ENCODE data around the gene CACNA1S.
A peak's percentile ranks its signal among the peaks of the same experiment; 100 is the strongest.

The CACNA1S gene

GRCh38 chr1:201114245-201115131 lies 2.3 kb upstream of the CACNA1S start:
- DNase-seq: peak; percentile 96

GRCh38 chr1:201113451-201114244 lies 1.4 kb upstream of the CACNA1S start:
- DNase-seq: no peak

GRCh38 chr1:201112926-201113325 lies 700 bp upstream of the CACNA1S start:
- no peak for DNase-seq

GRCh38 chr1:201111672-201112071 lies 554 bp downstream of the CACNA1S start:
- DNase-seq: no peak

GRCh38 chr1:201111156-201111555 lies 1.1 kb downstream of the CACNA1S start:
- DNase-seq: no peak

- no peak for DNase-seq
Measured at GRCh38 chr1:201110616-201111015, 1.6 kb downstream of the CACNA1S start.

GRCh38 chr1:201110138-201110537 lies 2.1 kb downstream of the CACNA1S start:
- DNase-seq: no peak

- DNase-seq: no peak
Measured at GRCh38 chr1:201109651-201110050, 2.6 kb downstream of the CACNA1S start.

- DNase-seq: peak; percentile 99
Measured at GRCh38 chr1:201108614-201109013, 3.6 kb downstream of the CACNA1S start.

- DNase-seq: no peak
Measured at GRCh38 chr1:201105688-201106087, 6.5 kb downstream of the CACNA1S start.

GRCh38 chr1:201104141-201104540 lies 8.1 kb downstream of the CACNA1S start:
- no peak for DNase-seq

- DNase-seq: no peak
Measured at GRCh38 chr1:201103666-201104065, 8.6 kb downstream of the CACNA1S start.

- no peak for DNase-seq
Measured at GRCh38 chr1:201100169-201100930, 11.9 kb downstream of the CACNA1S start.

GRCh38 chr1:201098992-201099677 lies 13.1 kb downstream of the CACNA1S start:
- no peak for DNase-seq

- no peak for DNase-seq
Measured at GRCh38 chr1:201096977-201097856, 15.0 kb downstream of the CACNA1S start.

- no peak for DNase-seq
Measured at GRCh38 chr1:201096041-201096461, 16.2 kb downstream of the CACNA1S start.

GRCh38 chr1:201095581-201095980 lies 16.6 kb downstream of the CACNA1S start:
- no peak for DNase-seq

- no peak for DNase-seq
Measured at GRCh38 chr1:201094832-201095231, 17.4 kb downstream of the CACNA1S start.

- no peak for DNase-seq
Measured at GRCh38 chr1:201093962-201094361, 18.3 kb downstream of the CACNA1S start.

GRCh38 chr1:201093561-201093960 lies 18.7 kb downstream of the CACNA1S start:
- no peak for DNase-seq

- DNase-seq: no peak
Measured at GRCh38 chr1:201092738-201093137, 19.5 kb downstream of the CACNA1S start.

- no peak for DNase-seq
Measured at GRCh38 chr1:201091256-201091655, 21.0 kb downstream of the CACNA1S start.
